ENCODE results near the gene GFPT2. TPM values are rescaled to one million over a fixed set of nuclear protein-coding genes. Genes with fewer than 3 reads are reported as not detected.
"Not testable (repeated sequence)": the region's sequence is repeated elsewhere in the genome, so short reads cannot be mapped to it uniquely, and the experiment has no call there.

The GFPT2 gene
- total and polyA plus RNA-seq, 7 donors = 1.2 to 42.7 (median 16.1) TPM

DNA sequence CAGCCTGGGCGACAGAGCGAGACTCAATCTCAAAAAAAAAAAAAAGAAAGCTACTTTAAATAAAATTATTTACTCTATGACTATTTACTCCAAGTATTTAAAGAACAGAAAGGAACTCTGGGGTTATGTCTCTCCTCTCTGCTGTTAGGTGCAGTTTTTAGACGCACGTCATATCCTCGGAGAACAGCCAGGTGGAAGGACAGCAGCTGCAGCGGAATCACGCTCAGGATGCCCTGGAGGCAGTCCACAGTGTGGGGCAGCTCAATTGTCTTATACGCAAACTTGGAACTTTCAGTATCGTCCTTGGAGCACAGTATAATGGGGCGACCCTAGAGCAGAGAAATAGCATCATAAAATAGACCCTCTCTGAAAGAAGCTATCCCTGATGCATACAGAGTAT lies 50.9 kb downstream of the GFPT2 start:
- Histone ChIP-seq H3K4me3 (no peak overlapping the region), H3K36me3 (peaks cover 0 to 20% (median 0%) of the 10 kb centered on the region in 4 donors), H3K27ac (no peak overlapping the region), H3K9me3 (no peaks in the 10 kb centered on the region), H3K27me3 (no peaks in the 10 kb centered on the region), H3K4me1 (no peaks in the 10 kb centered on the region)
- WGBS, 2 donors = 95 to 96% methylated on average over 10 of the region's 10 CpGs
- no peak for DNase-seq
- intact Hi-C loops (cut with DNase I) = no loop called here
- TF ChIP-seq EP300 (IDR thresholded peaks at IDR 0.05) = no peak
- TF ChIP-seq, protein P1, sequence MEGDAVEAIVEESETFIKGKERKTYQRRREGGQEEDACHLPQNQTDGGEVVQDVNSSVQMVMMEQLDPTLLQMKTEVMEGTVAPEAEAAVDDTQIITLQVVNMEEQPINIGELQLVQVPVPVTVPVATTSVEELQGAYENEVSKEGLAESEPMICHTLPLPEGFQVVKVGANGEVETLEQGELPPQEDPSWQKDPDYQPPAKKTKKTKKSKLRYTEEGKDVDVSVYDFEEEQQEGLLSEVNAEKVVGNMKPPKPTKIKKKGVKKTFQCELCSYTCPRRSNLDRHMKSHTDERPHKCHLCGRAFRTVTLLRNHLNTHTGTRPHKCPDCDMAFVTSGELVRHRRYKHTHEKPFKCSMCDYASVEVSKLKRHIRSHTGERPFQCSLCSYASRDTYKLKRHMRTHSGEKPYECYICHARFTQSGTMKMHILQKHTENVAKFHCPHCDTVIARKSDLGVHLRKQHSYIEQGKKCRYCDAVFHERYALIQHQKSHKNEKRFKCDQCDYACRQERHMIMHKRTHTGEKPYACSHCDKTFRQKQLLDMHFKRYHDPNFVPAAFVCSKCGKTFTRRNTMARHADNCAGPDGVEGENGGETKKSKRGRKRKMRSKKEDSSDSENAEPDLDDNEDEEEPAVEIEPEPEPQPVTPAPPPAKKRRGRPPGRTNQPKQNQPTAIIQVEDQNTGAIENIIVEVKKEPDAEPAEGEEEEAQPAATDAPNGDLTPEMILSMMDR (IDR thresholded peaks at IDR 0.05) = no peak
- TF ChIP-seq POLR2A (IDR thresholded peaks at IDR 0.05) = no peak
- TF ChIP-seq POLR2AphosphoS5 (IDR thresholded peaks at IDR 0.05) = no peak

- Histone ChIP-seq H3K27me3 (no peaks in the 10 kb centered on the region), H3K36me3 (peaks cover 0 to 17% (median 0%) of the 10 kb centered on the region in 4 donors), H3K27ac (no peak overlapping the region), H3K4me3 (no peak overlapping the region), H3K9me3 (no peaks in the 10 kb centered on the region), H3K4me1 (no peaks in the 10 kb centered on the region)
- TF ChIP-seq EP300 (IDR thresholded peaks at IDR 0.05) (no peak), POLR2AphosphoS5 (IDR thresholded peaks at IDR 0.05) (no peak), POLR2A (IDR thresholded peaks at IDR 0.05) (no peak)
- TF ChIP-seq, protein P1 (IDR thresholded peaks at IDR 0.05) = no peak
- intact Hi-C loops (cut with DNase I) = no loop called here
- WGBS, 2 donors = 49 to 65% methylated on average over 4 of the region's 4 CpGs
- DNase-seq = peak; percentile 19
Observed at GRCh38 chr5:180301253-180301652, 51.9 kb downstream of the GFPT2 start.

- 60 to 85% methylated on average over 3 of the region's 3 CpGs for WGBS, 2 donors
- no peaks in the 10 kb centered on the region for H3K9me3 ChIP-seq
- no peaks in the 10 kb centered on the region for H3K4me1 ChIP-seq
- DNase-seq = peak; percentile 47
- no peaks in the 10 kb centered on the region for H3K27me3 ChIP-seq
- intact Hi-C loops (cut with DNase I) = no loop called here
- no peak overlapping the region for H3K4me3 ChIP-seq
- TF ChIP-seq, protein P1 (IDR thresholded peaks at IDR 0.05) = no peak
- TF ChIP-seq POLR2A (IDR thresholded peaks at IDR 0.05) = no peak
- H3K27ac ChIP-seq = no peak overlapping the region
- peaks cover 0 to 17% (median 0%) of the 10 kb centered on the region in 4 donors for H3K36me3 ChIP-seq
Observed at GRCh38 chr5:180299526-180299925, 53.6 kb downstream of the GFPT2 start.

DNA sequence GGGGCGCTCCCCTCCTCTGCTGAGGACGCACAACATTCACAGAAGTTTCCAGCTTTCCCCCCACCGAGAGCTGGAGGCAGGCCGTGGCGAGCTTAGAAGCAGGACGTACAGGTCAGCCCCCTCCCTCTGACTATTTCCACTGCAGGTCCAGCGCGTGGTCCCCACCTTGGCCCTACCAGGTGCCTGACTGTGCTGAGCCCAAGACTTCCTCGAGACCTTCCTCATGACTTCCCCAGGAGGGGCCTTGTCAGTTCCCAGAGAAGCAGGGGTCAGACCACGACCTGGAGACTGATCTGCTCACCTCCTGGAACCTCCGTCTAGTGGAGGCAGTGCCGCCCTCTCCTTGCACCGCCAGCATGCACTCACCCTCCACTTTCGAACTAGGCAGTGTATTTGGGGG lies 54.1 kb downstream of the GFPT2 start:
- DNase-seq; intact Hi-C loops (cut with DNase I); H3K27ac ChIP-seq; H3K9me3 ChIP-seq; H3K4me3 ChIP-seq; H3K4me1 ChIP-seq; H3K27me3 ChIP-seq: not testable (repeated sequence)
- WGBS, 2 donors = 91 to 95% methylated on average over 14 of the region's 14 CpGs
- peaks cover 0 to 13% (median 0%) of the 10 kb centered on the region in 4 donors for H3K36me3 ChIP-seq

DNA sequence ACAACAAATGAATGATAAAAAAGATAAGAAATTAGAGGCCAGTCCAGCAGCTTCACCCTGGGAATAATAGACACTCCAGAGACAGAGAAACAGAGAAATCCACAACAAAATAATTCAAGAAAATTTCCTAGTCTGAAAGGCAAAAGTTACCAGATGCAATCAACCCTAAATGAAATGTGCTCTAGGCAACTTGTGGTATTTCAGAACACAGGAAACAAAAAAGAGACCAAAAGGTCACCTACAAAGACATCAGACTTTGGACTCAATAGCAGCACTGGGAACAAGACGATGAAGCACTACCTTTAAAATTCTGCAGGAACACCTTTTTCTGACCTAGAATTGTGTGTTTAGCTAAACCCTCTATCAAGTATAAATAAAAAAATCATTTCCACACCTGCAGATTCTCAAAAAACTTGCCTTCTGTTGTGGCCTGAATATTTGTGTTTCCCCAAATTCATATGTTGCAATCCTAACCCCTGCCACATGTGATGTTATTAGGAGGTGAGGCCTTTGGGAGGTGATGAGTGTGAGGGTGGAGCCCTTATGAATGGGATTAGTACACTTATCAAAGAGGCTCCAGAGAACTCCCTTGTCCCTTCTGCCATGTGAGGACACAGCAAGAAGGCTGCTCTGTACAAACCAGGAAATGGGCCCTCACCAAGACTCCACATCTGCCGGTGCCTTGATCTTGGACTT lies 55.4 kb downstream of the GFPT2 start:
- intact Hi-C loops (cut with DNase I) = no loop called here
- Histone ChIP-seq H3K27me3 (no peaks in the 10 kb centered on the region), H3K27ac (no peak overlapping the region), H3K36me3 (peaks cover 0 to 9% (median 0%) of the 10 kb centered on the region in 4 donors), H3K4me1 (peaks cover 0 to 12% (median 7%) of the 10 kb centered on the region in 4 donors), H3K9me3 (no peaks in the 10 kb centered on the region), H3K4me3 (no peak overlapping the region)
- 69 to 91% methylated on average over 2 of the region's 2 CpGs for WGBS, 2 donors
- TF ChIP-seq, protein P1 (IDR thresholded peaks at IDR 0.05) = no peak
- DNase-seq = no peak

All from sigmoid colon (tissue), 7 donors.